HL-60 (cell line): ENCODE results near the gene PTPRT.

ENCODE experiments used
- DNase-seq, 2 experiments: peaks; one replicate each; pipeline ENCODE4 v3.0.0-alpha.2; 2010 to 2020; ENCODE audit warnings: low read depth in 1 of 2, low spot score in 1 of 2
- H3K27ac ChIP-seq: fragments of 250-450 bp; sonication (Bioruptor Pico); replicated peaks from 2 replicates; pipeline ENCODE4 v1.5.1; 2020; ENCODE audit warnings: mild to moderate bottlenecking, moderate library complexity
- H3K27me3 ChIP-seq: fragments of 250-450 bp; sonication (Bioruptor Pico); 2 replicates; pipeline ENCODE4 v1.5.1; 2021; ENCODE audit warnings: mild to moderate bottlenecking, moderate library complexity; ENCODE audit not compliant: insufficient read depth, poor library complexity, severe bottlenecking
- H3K4me3 ChIP-seq: replicated peaks from 2 replicates; pipeline ENCODE4 v1.5.1; 2011; ENCODE audit warnings: mild to moderate bottlenecking, control low read depth, low read length; ENCODE audit not compliant: insufficient read depth
- CTCF ChIP-seq: IDR thresholded peaks from one replicate; pipeline ENCODE4 v1.5.1; 2011; ENCODE audit warnings: low read length, control low read depth, inconsistent platforms; ENCODE audit not compliant: insufficient read depth
- GABPA ChIP-seq: IDR thresholded peaks from 2 replicates; pipeline ENCODE4 v1.6.1; 2012; ENCODE audit warnings: low read depth
- POLR2AphosphoS5 ChIP-seq: IDR thresholded peaks from 2 replicates; pipeline ENCODE4 v1.6.1; 2012; ENCODE audit warnings: low read depth
- REST ChIP-seq: IDR thresholded peaks from 2 replicates; pipeline ENCODE4 v1.6.1; 2012; ENCODE audit warnings: low read depth; ENCODE audit not compliant: insufficient replicate concordance
- SPI1 ChIP-seq: IDR thresholded peaks from 2 replicates; pipeline ENCODE4 v1.6.1; 2012; ENCODE audit warnings: low read depth, mild to moderate bottlenecking, borderline replicate concordance

Gene PTPRT

GRCh38 chr20:42186337-42186736 is 1003.4 kb downstream of the PTPRT start:
- H3K4me3 ChIP-seq = no peak overlapping the region
- no peaks in the 10 kb centered on the region for H3K27me3 ChIP-seq
- no peak overlapping the region for H3K27ac ChIP-seq
- no peak for DNase-seq
- TF ChIP-seq CTCF (no peak), POLR2AphosphoS5 (no peak), SPI1 (peak; percentile 31; the same call in 1 of the 2 replicates)

- no peak for TF ChIP-seq POLR2AphosphoS5
- peak; percentile 67 for TF ChIP-seq REST
- H3K27me3 ChIP-seq = no peaks in the 10 kb centered on the region
- no peak overlapping the region for H3K4me3 ChIP-seq
- no peak overlapping the region for H3K27ac ChIP-seq
- DNase-seq = no peak
Observed at GRCh38 chr20:42183147-42183546, 1006.6 kb downstream of the PTPRT start.

GRCh38 chr20:42181064-42181463 is 1008.6 kb downstream of the PTPRT start:
- no peak overlapping the region for H3K4me3 ChIP-seq
- TF ChIP-seq GABPA = no peak
- DNase-seq = no peak
- H3K27me3 ChIP-seq = no peaks in the 10 kb centered on the region
- no peak overlapping the region for H3K27ac ChIP-seq

GRCh38 chr20:42179768-42180167 is 1009.9 kb downstream of the PTPRT start:
- TF ChIP-seq GABPA (no peak), REST (peak; percentile 94)
- DNase-seq = peak in 1 of 2 experiments; percentile 22

GRCh38 chr20:42173440-42173839 is 1016.3 kb downstream of the PTPRT start:
- Histone ChIP-seq H3K27me3 (no peaks in the 10 kb centered on the region), H3K4me3 (no peak overlapping the region), H3K27ac (no peak overlapping the region)
- no peak for DNase-seq
- no peak for TF ChIP-seq CTCF
- no peak for TF ChIP-seq SPI1
- TF ChIP-seq POLR2AphosphoS5 = no peak
- no peak for TF ChIP-seq GABPA
- TF ChIP-seq REST = no peak

More at GRCh38 chr20:42179768-42180167, 1009.9 kb downstream of the PTPRT start:
- no peak overlapping the region for H3K27ac ChIP-seq
- H3K4me3 ChIP-seq = no peak overlapping the region
- no peaks in the 10 kb centered on the region for H3K27me3 ChIP-seq
